ENCODE results near the gene EMID1.
"Not testable (repeated sequence)": the region's sequence is repeated elsewhere in the genome, so short reads cannot be mapped to it uniquely, and the experiment has no call there.

The EMID1 gene

GRCh38 chr22:29216011-29216872 is 10.5 kb downstream of the EMID1 start:
- no peak for TF ChIP-seq CTCF (IDR thresholded peaks at IDR 0.05; ENCODE audit: low read depth, low read length)
- no peak overlapping the region for H3K4me3 ChIP-seq (ENCODE audit: low read depth, low read length)

GRCh38 chr22:29216873-29217666 is 11.4 kb downstream of the EMID1 start:
- no peak for TF ChIP-seq CTCF (IDR thresholded peaks at IDR 0.05; ENCODE audit: low read depth, low read length)

GRCh38 chr22:29217827-29218757 is 12.4 kb downstream of the EMID1 start:
- no peak overlapping the region for H3K4me3 ChIP-seq (ENCODE audit: low read depth, low read length)
- TF ChIP-seq CTCF (IDR thresholded peaks at IDR 0.05; ENCODE audit: low read depth, low read length), result no peak

More at GRCh38 chr22:29216873-29217666, 11.4 kb downstream of the EMID1 start:
- no peak overlapping the region for H3K4me3 ChIP-seq (ENCODE audit: low read depth, low read length)

GRCh38 chr22:29218758-29219408 is 13.2 kb downstream of the EMID1 start:
- no peak overlapping the region for H3K4me3 ChIP-seq (ENCODE audit: low read depth, low read length)
- TF ChIP-seq CTCF (IDR thresholded peaks at IDR 0.05; ENCODE audit: low read depth, low read length), result no peak

- H3K4me3 ChIP-seq (ENCODE audit: low read depth, low read length), result not testable (repeated sequence)
These were observed 13.7 kb downstream of the EMID1 start for GRCh38 chr22:29219409-29219782.

GRCh38 chr22:29219881-29220670 is 14.4 kb downstream of the EMID1 start:
- no peak for TF ChIP-seq CTCF (IDR thresholded peaks at IDR 0.05; ENCODE audit: low read depth, low read length)
- H3K4me3 ChIP-seq (ENCODE audit: low read depth, low read length), result no peak overlapping the region

Measured in WI38 (cell line).